GM19099 (cell line): Measurements from ENCODE around the gene OCA2.

Experiments used
- POLR2A ChIP-seq: IDR thresholded peaks from 3 replicates; pipeline ENCODE4 v1.6.1; 2011; ENCODE audit warnings: low read depth; ENCODE audit not compliant: insufficient read length; ENCODE audit errors: extremely low read depth

Gene OCA2

DNA sequence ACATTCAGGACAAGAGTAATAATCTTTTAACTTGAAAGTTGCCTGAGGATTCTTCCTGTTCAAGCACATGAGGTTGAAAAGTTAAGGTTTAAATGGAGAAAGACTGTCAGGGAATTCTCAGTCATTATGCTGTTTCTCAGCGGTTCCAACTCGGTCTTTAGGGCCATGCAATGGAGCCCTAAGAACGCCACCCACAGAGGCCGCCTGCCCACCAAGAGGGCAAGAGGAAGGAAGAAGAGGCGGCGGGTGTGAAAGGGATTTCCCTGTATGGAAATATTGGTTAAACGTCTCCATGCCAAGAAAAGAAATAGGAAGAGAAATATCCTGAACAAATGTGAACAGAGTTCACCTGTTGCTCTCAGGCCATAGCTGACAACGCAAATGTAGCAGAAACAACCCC is 234.4 kb downstream of the OCA2 start:
- no peak for TF ChIP-seq POLR2A

DNA sequence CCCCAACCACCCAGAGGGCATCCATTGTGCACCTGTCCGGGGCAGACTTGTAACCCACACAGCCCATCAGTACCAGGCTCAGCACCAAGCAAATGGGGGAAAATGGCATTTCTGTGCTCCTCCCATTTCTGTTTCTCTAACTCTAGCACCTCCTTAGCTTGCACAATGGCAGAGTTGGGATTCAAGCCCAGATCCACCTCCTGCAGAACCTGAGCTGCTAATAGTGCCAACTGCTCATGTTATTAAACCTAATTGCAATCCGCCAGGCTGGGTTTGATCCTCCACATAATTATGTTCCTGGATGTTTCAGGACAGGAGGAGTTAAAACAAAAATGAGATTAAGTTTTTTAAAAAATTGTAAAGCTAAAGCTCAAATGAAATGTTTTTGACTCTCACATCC is 235.0 kb downstream of the OCA2 start:
- TF ChIP-seq POLR2A = no peak

DNA sequence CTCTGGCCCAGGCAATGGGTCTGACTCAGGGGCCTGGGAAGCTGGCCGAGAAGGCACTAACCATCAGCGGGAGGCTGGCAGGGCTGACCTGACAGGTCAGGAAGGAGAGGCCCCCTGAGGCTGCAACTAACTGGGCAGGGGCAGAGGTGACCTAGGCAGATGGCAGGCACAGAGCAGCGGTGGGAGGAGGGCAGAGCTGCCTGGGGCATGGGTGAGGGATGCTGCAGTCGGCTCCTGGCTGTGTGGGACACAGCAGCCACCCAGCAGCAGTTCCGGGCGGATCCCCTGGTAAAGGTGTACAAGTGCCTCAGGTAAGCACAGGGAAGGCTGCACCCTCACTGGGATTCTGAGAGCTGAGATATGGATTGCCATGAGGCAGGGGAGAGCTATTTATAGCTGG is 236.1 kb downstream of the OCA2 start:
- TF ChIP-seq POLR2A = no peak

DNA sequence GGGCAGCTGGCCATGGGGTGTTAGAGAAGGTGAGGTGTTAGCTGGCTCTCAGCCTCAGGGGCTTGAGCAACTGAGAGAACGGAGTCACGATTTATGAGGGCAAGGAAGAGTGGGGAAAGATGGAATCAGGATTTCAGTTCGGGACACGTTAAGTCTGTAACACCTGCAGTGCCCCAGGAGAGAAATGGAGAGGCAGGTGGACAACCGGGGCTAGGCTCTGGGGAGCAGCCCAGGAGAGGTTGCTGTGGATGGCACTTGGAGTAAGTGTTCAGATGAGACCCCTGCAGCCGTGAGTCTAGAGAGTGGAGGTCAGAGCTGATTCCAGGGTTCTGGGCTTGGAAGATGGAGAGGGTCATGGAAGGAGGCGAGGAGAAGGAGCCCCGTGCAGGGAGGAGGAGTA is 237.9 kb downstream of the OCA2 start:
- TF ChIP-seq POLR2A = no peak

DNA sequence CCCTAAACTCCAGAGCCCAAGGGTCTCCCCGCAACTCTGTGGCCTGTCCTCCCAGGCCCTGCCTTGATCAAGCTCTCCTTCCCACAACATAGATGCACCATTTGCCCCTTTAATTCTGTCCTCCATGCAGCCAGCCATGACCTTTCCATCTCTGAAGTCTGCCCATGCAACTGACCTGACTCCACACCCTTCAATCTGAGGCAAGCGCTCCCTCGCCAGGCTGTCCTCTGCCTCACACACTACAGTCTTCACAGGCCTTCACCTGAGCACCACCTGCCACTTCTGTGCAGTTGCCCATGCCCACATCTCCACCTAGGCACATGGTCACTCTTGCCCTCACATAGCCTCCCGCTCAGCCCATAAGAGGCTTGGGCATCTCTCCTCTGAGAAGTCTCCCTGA is 244.0 kb downstream of the OCA2 start:
- TF ChIP-seq POLR2A = no peak

DNA sequence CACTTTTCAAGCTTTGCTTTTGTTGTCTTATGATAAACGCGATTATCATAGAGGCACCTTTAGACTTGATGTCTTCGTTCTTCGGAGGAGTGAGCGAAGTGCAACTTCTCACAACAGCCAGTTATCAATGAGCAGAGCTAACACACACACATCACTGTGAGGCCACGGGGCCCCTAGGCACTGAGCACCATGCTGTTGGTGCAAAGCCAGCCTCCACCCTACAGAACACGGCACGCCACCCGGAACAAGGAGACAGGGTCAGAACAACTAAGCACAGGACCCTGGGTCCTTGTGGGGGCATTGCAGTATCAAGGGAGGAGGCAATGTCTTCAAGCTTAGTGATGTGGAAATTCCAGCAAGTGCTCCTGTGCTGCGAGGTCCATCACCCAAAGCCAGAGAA is 244.5 kb downstream of the OCA2 start:
- TF ChIP-seq POLR2A = no peak

- no peak for TF ChIP-seq POLR2A
Observed at GRCh38 chr15:27853624-27854455, 245.3 kb downstream of the OCA2 start.

DNA sequence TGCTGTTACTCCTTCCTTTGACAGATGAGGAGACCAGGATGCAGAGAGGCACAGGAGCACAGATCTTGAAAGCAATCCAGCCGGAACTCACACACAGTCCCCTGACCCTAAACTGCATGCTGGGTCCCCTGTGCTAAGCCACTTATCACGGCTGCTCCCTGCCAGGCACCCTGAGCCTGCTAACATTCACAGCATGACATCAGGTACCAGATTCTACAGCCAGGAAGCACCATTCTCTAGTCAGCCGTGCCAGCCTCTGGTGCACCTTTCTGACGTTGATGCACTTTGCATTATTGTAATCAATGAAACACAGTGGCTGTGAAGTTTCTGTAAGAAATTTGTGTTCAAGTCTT is 247.3 kb downstream of the OCA2 start:
- TF ChIP-seq POLR2A = no peak

DNA sequence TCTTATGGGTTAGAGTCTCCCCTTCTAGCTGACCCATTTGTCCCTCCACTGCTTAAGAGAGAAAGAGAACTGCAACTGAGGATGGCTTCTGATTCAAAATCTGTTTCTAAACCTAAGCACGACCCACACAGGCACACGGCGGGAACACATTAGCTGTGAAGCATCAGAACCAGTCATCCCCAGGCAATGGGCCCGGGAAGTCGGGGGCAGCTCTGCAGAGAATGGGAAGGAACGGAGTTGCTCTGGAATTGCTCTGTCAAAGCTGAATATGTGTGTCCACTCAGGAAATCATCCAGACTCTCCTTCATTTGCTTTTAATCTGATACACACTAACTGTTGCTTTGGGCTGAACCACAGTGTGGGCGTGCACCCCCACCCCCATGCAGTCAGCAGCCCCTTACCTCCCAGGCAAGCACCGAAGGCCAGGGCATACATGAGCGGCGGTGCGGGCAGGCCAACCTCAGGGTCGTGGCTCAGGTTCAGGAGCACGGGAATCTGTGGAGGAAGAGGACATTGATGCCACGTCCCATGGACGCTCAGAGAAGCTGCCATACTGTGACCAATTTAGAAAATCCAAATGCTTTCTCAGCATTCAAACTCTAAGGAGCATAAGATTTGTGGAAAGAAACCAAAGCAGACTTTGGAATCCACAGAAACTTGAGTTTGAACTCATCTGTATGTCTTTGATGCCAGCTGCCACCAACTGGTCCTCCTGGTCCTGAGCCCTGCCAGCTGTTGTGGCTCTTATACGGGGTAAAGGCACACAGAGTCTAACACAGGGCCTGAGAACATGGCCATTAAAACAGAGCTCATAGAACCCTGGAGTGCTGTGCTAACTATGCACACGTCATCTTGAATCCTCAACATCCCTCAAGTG is 247.9 kb downstream of the OCA2 start:
- TF ChIP-seq POLR2A = no peak

- no peak for TF ChIP-seq POLR2A
Observed at GRCh38 chr15:27850050-27850449, 249.1 kb downstream of the OCA2 start.

DNA sequence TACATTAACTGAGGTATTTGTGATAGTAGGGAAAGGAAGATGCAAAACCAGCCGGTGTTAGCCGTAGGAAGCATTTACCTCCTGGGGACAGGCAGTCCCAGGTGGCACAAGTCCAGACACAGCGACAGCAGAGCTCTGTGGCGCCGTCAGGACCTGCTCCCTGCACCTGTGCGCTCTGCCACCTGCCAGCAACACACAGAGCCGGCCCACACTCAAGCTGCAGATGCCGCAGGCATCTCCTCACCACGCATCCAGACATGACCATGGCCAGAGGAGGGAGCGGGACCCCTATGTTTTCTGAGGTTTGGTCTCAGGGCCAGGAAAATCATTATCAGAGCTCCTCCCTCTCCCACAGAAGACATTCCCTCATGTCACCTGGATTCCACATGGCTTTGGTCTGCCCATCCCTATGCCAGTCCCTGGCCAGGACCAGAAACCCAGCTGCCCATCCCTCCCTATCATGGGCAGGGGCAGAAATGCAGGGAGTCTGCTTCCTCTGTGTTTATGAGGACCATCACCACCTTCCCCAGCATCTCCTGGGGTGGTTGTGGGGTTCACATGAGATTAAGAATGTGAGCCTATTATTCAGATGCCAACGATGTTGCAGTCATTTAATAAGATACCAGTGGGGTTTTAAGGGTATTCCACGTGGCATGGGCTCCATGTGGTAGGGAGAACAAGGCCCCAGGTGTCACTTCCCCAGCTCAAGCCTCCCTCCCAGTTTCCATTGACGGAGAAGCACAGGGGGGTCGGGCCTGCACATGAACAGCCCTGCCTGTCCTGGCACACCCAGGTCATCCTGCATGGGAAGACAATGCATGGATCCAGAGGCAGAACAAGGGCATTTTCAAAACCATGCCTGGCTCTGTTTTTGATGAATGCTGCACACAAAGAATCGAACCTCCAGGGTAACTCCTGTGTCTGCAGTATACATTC is 251.1 kb downstream of the OCA2 start:
- no peak for TF ChIP-seq POLR2A

GRCh38 chr15:27846722-27847395 is 252.3 kb downstream of the OCA2 start:
- TF ChIP-seq POLR2A = no peak

DNA sequence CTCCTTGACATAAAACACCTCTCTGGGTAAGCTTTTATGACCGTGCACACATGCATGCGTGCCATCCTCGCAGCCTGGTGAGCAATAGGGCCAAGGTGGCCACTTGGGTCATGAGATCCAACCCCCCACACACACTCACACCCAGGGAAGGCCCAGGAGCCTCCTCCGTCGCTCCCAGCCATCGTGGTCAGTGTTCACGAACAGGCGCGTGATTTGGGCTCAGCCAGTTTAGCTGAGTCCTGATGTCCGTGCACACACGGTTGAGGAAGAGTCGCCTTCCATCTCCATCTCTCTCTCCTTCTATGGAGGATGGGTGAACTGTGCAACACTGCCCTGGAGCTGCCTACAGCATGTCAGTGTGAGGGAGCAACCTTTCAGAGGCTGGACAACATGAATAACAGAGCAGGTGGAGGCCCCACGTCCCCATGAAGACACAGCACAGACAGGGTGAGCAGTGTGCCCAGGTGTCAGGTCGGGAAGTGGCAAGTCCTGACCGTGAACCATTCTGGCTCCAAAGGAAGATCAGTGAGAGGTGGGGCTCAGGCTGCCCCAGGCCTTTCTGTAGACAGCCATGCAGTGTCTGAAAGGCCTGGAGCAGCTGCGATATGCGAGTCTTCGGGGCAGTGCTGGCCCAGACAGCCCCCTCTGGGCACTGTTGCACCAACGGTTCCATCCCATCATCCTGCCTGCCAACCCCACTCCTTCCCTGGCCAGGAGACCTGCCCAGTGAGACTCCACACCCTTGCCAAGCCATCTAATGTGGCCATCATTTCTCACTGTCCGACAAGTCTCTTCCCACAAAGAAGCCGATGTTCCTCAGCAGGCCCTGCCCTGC is 253.4 kb downstream of the OCA2 start:
- no peak for TF ChIP-seq POLR2A

GRCh38 chr15:27844018-27844666 is 255.0 kb downstream of the OCA2 start:
- no peak for TF ChIP-seq POLR2A

- TF ChIP-seq POLR2A = no peak
Observed at GRCh38 chr15:27843146-27843545, 256.0 kb downstream of the OCA2 start.
